NCI-H2227 treated with DMSO at 0.1 percent for 48 hours (cell line): Measurements from ENCODE around the gene PDE3A.

Source experiments
- DNase-seq: peaks from one replicate; lab custom pipeline; 2025; lab: John Stamatoyannopoulos, UW

Gene PDE3A

GRCh38 chr12:20716037-20716436 is 347.7 kb downstream of the PDE3A start:
- DNase-seq = no peak

- no peak for DNase-seq
Observed at GRCh38 chr12:20716985-20717384, 348.6 kb downstream of the PDE3A start.

GRCh38 chr12:20718294-20718693 is 350.0 kb downstream of the PDE3A start:
- no peak for DNase-seq

- no peak for DNase-seq
Observed at GRCh38 chr12:20722142-20722541, 353.8 kb downstream of the PDE3A start.

GRCh38 chr12:20731274-20731673 is 362.9 kb downstream of the PDE3A start:
- no peak for DNase-seq
